Lower lobe of right lung (tissue), 2 donors: ENCODE data around the gene LSMEM2. TPM values are rescaled to one million over a fixed set of nuclear protein-coding genes. Genes with fewer than 3 reads are reported as not detected.
A peak's percentile ranks its signal among the peaks of the same experiment; 100 is the strongest.

Experiments
- ATAC-seq, 2 donors: fragments of 200-7000 bp; cut with Tn5 transposase; one replicate each; pipeline ENCODE4 v1.9.1; 2020 to 2022; ENCODE audit warnings: mild to moderate bottlenecking in 2 of 2, moderate library complexity in 2 of 2
- DNase-seq: peaks from one replicate; pipeline ENCODE4 v3.0.0-alpha.2; 2020
- H3K27ac ChIP-seq: fragments of 200-600 bp; one replicate; pipeline ENCODE4 v1.8.0; 2022
- H3K27me3 ChIP-seq: fragments of 200-600 bp; one replicate; pipeline ENCODE4 v1.8.0; 2022; ENCODE audit warnings: low read depth
- H3K36me3 ChIP-seq: fragments of 200-600 bp; one replicate; pipeline ENCODE4 v1.8.0; 2022; ENCODE audit warnings: mild to moderate bottlenecking
- H3K4me1 ChIP-seq: fragments of 200-600 bp; one replicate; pipeline ENCODE4 v1.8.0; 2022
- H3K4me3 ChIP-seq: fragments of 200-600 bp; one replicate; pipeline ENCODE4 v1.8.0; 2022; ENCODE audit warnings: mild to moderate bottlenecking
- H3K9me3 ChIP-seq: fragments of 200-600 bp; one replicate; pipeline ENCODE4 v1.8.0; 2022
- intact Hi-C: fragments of 100-400 bp; cut with DNase I; formaldehyde crosslinking; loops from one replicate; pipeline ENCODE4 v1.11.0; 2022
- total RNA-seq: library from RNA; stranded (reverse); fragmentation: NEBNext Ultra II Directional; extraction: Animal tissue kit (Norgen Biotek cat#: 25700); gene quantifications from one replicate; pipeline ENCODE4 v1.2.1, GENCODE V29; 2021
- TF ChIP-seq, protein P1 (sequence below): fragments of 200-600 bp; IDR thresholded peaks from one replicate; pipeline ENCODE4 v1.8.0; 2022; ENCODE audit warnings: antibody characterized with exemption, mild to moderate bottlenecking
- donor health status: DM: no; HTN: yes; CAD: no; lungs with severe emphysema.

LSMEM2 gene
- total RNA-seq, 1 donor from 2014 or later = not detected

DNA sequence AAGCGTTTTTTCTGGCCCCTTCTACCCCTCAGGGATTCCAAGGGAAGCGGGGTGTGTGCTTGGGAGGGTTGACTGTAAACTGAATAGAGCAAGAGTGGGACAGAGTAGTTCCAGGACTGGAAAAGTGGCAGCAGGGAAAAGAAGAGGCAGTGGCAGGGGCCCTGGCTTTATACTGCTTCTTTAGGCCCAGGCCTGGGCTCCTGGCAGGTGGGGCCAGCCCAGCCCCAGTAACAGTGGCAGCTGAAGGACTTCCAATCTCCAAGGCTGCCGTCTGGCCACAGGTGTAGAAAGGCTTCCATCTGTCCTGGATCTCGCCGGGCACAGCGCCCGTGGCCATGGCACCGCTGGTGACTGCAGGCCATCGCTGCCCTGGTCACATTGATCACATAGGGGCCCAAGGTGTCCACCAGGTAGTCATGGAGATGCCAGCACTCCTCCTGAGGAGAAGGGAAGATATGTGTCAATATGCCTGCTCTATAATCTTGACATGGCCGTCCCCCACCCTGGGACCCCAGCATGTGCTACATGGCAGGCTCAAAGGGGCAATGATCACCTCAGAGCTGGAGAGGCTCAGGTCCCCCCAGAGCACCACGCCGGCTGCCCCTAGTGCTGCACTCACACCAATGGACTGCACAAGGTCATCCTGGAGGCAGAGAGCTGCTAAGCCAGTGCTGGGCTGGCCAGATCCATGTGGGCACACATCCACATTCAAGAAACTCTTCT lies 14.4 kb downstream of the LSMEM2 start:
- DNase-seq (no peak), ATAC-seq (no peak)
- H3K36me3 ChIP-seq = peaks cover 23% of the 10 kb centered on the region
- H3K27ac ChIP-seq = peak overlapping the region; percentile 87
- intact Hi-C loops = no loop called here
- no peaks in the 10 kb centered on the region for H3K9me3 ChIP-seq
- peaks cover 34% of the 10 kb centered on the region for H3K4me1 ChIP-seq
- no peaks in the 10 kb centered on the region for H3K27me3 ChIP-seq
- TF ChIP-seq, protein P1, sequence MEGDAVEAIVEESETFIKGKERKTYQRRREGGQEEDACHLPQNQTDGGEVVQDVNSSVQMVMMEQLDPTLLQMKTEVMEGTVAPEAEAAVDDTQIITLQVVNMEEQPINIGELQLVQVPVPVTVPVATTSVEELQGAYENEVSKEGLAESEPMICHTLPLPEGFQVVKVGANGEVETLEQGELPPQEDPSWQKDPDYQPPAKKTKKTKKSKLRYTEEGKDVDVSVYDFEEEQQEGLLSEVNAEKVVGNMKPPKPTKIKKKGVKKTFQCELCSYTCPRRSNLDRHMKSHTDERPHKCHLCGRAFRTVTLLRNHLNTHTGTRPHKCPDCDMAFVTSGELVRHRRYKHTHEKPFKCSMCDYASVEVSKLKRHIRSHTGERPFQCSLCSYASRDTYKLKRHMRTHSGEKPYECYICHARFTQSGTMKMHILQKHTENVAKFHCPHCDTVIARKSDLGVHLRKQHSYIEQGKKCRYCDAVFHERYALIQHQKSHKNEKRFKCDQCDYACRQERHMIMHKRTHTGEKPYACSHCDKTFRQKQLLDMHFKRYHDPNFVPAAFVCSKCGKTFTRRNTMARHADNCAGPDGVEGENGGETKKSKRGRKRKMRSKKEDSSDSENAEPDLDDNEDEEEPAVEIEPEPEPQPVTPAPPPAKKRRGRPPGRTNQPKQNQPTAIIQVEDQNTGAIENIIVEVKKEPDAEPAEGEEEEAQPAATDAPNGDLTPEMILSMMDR = no peak
- H3K4me3 ChIP-seq = peak overlapping the region; percentile 70

DNA sequence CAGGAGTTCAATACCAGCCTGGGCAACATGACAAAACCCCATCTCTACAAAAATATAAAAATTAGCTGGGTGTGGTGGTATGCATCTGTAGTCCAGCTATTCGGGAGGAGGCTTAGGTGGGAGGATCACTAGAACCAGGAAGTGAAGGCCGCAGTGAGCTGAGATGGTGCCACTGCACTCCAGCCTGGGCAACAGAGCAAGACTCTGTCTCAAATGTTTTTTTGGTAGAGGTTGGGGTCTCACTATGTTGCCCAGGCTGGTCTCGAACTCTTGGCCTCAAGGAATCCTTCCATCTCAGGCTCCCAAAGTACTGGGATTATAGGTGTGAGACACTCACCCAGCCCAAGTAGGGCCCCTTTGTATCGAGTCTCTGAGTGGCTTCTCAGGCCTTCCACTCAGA lies 15.2 kb downstream of the LSMEM2 start:
- H3K9me3 ChIP-seq = no peaks in the 10 kb centered on the region
- H3K27me3 ChIP-seq = no peaks in the 10 kb centered on the region
- peaks cover 15% of the 10 kb centered on the region for H3K36me3 ChIP-seq
- ATAC-seq (no peak), DNase-seq (no peak)
- H3K4me1 ChIP-seq = peaks cover 41% of the 10 kb centered on the region
- H3K27ac ChIP-seq = no peak overlapping the region
- no peak overlapping the region for H3K4me3 ChIP-seq
- TF ChIP-seq, protein P1 = no peak
- intact Hi-C loops = no loop called here

DNA sequence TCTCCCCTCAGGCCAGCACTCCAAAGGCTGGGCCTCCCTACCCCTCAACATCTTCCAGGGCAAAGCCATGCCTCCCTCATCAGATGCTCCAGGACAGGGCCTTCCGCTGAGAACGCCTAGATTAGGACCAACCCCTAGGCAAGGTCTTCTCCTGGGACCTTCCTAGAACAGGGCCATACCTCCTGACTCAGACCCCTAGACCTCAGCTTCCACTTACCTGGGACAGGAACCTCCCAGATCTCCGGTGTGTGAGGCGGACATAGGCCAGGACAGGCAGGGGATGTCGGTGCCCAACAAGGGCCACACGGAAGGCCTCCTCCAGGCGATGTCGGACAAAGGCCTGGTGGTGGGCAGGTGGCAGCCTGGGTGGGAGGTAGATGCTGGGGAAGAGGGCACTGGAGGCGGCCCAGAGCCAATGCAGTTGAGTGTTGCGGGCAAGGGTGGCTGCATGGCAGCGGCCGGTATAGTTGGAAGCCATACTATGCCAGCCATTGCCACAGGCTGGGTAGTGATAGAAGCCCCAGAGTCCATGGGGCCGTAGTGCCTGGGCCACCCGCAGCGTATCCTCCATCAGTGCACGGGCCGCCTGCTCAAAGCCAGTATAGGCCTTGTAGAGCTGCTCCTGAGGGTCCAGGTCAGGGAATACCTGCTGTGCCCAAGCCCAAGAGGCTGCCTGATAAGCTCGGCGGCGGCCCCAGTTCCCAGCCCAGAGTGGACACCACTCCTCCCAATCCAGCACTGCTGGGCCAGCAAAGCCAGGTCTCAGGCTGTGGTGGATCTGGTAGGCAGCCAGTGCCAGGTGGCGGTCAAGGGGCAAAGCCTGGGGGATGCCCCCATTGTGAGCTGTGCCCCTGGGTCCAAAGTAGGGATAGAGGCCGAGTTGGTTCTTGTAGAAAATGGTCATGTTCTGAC lies 15.9 kb downstream of the LSMEM2 start:
- intact Hi-C loops = no loop called here
- H3K36me3 ChIP-seq = peaks cover 8% of the 10 kb centered on the region

DNA sequence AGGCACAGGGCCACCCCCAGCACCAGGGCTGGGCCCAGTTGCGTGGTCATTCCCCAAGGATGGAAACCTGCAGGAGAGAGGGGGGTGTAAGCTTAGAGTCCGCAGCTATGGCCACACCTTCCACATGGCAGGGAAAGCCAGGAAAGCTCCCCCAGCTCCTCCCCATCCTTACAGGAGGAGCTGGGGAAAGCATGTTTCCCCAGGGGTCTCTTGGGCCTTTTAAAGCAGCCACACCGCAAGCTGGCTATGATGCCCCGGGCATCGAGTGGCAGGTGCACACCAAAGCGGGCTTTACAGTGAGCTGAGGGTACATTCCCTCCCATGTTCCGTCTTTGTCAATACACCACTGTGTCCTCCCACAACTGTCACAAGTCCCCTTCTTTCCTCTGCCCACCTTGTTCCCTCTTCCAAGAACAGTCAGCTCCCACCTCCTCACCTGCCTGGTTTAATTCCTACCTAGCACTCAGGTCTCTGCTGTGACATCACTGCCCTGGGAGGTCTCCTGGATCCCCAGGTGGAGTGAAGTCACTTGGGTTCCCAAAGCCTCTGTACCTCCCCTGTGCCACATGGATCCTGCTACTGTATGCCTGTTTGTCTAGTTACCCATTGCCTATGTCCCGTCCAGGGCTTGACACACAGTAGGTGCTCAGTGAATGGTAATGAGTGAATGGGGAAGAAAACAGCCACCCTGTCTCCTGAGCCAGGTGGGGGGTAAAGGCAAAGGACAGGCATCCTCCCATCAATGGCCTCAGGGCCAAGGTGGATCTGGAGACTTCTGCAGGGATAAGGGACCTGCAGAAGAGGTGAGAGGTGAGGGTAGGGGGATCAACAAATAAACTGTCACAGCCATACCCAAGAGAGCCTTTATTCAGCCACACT lies 16.9 kb downstream of the LSMEM2 start:
- Histone ChIP-seq H3K36me3 (no peaks in the 10 kb centered on the region), H3K27me3 (no peaks in the 10 kb centered on the region), H3K9me3 (no peaks in the 10 kb centered on the region), H3K4me3 (no peak overlapping the region), H3K4me1 (peaks cover 47% of the 10 kb centered on the region), H3K27ac (no peak overlapping the region)
- no peak for DNase-seq
- no peak for ATAC-seq
- TF ChIP-seq, protein P1 = no peak
- intact Hi-C loops = no loop called here

More for the DNA sequence above, 15.9 kb downstream of the LSMEM2 start:
- Histone ChIP-seq H3K4me3 (no peak overlapping the region), H3K9me3 (no peaks in the 10 kb centered on the region), H3K27ac (no peak overlapping the region), H3K4me1 (peaks cover 43% of the 10 kb centered on the region), H3K27me3 (no peaks in the 10 kb centered on the region)
- ATAC-seq (no peak), DNase-seq (no peak)
- TF ChIP-seq, protein P1 = no peak
